Activated CD4-positive, alpha-beta T cell treated with anti-CD3 and anti-CD28 coated beads for 48 hours (primary cell): ENCODE measurements around the gene S100A12.
"Not testable (repeated sequence)": the region's sequence is repeated elsewhere in the genome, so short reads cannot be mapped to it uniquely, and the experiment has no call there.

Experiments
- DNase-seq: peaks from one replicate; pipeline ENCODE4 v3.0.0-alpha.2; 2020

The S100A12 gene

DNA sequence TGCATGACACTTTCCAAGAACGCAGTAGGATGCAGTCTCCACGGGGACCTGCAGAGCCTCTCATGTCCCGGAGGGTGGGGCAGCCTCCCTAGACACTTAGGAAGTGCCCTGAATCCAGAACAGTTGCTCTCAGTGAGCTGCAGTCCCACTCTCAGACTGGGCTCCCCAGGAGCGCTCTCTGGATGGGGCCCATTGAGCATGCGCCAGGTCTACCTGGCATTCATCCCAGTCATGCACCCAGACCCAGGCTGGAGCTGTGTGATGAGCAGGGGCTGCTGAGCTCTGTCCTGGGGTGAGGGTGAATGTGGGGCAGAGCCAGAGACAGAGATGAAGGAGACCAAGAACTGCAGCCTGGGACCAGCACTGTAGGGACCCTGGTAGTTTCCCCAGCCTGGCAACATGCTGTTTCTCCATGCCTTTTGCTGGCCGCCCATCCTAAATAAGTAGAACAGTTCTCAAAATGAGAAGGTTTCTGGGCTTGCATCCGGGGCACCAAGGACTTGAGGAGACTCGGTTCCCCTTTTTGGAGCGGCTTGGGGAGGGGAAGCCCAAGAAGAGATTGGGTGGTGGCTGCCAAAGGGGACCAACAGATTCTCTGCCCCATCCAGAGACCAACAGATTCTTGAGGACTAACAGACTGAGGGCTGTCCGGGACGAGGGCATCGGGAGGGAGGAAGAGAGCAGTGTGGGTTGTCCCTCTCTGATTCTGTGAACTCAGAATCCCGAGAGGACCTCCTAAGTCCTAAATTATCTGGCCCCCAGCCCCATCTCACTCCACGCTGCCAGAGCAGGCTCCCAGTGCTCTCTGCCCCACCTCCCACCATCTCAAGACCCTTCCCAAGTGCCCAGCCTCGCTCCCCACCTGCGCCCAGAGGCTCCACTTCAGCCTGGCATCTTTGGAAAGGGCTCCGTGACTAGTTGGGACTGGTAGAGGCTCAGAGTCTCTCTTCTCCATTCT is 25.8 kb downstream of the S100A12 start:
- no peak for DNase-seq

DNA sequence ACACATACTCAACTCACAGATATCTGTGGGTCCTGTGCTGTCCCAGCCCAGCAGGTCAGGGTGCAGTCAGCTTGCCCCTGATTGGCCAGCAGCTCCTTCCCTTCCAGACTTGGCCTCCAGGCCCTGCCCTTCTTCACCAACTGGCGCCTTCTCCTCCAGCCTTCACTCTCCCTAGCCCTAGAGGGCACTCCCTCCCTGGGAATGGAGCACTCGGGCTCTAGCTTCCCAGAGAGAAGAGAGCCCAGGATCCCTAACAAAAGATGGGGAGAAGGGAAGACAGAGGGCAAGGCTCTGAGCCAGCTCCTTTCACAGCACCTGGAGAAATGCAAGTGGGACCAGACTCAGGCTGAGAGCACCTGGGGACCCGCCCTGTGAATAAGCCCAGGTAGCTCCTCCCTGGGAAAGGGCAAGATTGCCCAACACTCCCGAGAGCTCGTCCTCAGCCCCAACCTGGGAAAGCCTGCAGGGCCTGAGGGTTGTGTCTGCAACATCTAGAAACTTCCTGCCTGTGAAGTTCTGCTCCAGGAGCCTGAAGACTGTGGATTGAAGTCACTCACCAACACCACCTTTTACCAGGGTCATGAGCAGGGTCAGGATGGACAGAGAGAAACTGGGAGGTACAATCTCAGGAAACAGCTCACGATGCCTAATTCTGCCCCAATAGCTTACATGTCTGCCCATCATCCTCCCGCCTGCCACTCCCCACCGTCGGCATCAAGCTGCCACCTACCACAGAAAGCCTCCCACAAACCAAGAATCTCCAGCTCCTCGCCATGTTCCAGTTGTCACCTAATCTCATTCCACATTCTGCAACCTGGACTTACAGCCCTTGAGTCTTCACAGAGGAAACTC is 26.7 kb downstream of the S100A12 start, which contains the start of gene PGLYRP4:
Gene PGLYRP4 (minus strand): TSS at position 331 of the 852 bp plus-strand sequence. CDS start 909 bp downstream, outside the sequence.
- no peak for DNase-seq

DNA sequence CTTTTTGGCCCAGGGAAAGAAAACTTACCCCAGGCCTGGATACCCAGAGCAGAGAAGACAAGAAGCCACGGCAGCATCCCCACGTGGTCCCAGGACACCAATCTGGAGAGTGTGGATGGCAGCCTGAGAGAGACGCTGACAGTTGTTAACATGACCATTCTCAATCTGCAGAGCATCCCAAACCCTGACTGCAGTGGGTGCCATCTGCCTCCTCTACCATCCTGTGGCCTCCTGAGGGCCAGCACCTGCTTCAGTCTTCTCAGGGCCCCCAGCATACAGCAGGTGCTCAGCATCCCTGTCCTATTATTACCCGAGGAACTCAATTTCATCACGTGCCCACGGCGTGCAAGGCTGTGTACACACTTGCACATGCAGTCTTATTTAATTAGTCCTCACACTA is 27.6 kb downstream of the S100A12 start:
- DNase-seq = no peak

DNA sequence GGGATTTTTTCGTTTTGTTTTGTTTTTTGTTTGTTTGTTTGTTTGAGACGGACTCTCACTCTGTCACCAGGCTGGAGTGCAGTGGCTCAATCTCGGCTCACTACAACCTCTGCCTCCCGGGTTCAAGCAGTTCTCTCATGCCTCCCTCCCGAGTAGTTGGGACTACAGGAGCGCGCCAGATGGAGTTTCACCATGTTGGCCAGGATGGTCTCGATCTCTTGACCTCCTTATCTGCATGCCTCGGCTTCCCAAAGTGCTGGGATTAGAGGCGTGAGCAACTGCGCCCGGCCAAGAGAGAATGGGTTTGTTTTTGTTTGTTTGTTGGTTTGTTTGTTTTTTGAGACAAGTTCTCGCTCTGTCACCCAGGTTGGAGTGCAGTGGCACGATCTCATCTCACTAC is 28.4 kb downstream of the S100A12 start:
- not testable (repeated sequence) for DNase-seq

DNA sequence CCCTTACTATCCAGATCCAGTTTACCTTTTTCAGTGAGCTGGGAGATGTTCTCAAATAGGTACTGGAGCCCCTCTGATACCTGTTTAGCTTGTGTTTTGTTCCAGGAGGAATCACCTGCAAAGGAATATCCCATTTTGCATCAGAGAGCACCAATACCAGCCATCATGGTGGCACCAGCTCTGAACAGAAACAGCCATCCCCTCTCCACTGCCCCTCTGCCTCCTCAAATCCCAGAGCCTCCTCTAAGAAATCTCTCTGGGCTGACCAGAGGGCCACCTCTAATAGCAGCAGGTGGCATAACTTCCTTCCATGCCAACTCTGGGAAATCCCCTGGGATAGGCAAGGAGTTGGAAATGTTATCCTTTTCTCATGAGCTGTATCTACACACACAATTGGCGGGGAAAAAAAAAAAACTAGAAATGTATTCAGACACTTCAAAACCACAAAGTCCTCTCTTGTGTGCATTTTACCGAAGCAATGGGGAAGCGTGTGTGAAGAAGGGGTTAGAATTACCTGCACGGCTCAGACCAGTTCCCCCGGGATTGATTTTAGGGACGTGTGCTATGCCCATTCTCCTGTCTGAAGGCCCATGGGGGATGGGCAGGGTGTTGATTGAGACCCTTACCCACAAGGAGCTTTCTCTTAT is 29.2 kb downstream of the S100A12 start:
- DNase-seq = no peak

DNA sequence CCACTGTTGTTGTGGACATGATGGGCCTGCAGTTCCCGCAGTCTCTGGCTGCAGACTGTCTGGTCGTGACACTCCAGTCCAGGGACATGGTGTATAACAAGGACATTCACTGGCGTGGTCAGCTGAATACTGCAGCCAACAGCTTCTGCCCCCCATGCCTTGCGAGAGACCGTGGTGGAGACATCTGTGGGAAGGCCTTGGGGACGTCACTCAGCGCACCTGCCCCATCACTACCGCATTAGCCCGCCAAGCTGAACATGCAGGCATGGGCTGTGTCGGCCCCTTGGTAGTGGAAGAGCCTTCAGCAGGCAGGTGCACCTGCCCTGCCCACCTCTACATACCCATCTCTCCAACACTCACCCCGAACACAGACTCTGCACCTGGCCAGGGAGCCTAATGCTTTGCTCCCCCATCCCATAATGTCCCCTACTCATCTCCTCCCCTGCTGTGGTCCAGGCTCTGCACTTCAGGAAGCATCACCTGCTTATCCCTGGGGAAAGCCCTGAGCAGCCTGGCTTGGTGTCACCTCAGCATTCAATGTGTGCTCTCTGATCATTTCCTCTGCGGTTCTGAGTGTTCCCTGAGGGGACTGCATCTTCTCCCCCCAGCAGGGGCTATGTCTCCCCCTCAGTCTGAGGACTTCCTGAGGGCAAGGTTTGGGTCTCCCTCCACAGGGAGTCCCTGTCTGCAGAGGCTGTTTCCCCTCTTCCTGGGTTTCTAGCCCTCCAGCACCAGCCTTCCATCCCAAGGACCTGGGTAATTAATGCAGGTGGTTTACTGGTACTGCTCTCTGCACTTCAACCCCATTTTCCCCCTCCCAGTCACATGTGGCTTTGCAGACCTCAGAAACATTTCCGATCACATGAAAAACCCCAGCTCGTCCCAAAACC is 30.0 kb downstream of the S100A12 start:
- no peak for DNase-seq

DNA sequence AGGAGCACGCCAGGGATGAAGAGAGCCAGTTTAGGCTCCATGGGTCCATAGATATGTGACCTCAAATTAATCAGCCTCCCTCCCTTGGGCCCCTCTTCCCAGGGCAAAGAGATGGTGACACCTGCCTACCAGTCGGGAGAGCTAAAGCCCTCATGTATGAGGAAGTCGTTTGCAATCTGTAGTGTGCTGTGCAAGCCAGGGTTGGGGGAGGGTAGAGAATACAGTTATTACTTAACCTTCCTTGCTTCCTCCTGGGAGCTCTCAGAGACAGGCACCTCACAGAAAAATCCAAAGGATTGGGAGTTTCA is 30.7 kb downstream of the S100A12 start:
- no peak for DNase-seq

DNA sequence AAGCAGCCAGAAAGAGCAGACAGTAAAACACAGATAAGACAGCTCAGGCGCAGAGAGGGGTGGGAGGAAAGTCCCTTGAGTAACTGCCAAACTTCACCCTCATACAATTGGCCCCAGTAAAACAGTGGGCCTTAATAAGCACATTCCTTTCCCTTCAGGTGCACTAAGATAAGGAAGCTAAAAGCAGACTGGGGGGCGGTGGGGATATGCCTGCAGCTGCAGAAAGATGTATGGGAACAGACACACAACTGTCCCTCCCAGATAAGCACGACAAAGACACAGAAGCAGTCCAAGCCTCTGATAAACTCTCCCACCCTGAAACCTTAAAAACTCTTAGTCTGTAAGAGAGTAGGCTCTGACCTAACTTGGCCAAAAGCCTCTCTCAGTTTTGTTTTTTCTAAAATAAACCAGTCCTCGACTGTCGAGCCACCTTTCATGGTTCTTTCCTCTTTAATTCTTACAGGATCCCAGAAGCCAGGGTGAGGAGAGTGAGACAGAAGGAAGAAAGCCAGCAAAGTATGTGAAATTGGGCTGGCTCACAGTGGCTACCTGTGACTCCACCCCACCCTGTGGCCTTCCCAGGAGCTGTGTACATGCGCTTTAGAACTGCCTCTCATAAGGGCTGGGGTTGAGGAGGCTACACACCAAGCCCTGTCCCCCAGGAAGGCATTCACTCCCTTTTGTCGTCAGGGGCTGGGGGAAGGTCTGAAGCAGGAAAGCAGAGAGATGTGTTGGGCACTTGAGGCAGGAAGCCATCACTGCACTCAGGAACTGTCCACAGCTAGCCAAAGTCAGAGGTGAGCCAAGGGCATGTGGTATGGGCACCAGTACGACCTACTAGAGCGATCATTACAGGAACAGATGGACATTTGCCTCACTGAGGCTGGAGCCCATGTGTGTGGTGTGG is 31.4 kb downstream of the S100A12 start:
- DNase-seq = no peak

DNA sequence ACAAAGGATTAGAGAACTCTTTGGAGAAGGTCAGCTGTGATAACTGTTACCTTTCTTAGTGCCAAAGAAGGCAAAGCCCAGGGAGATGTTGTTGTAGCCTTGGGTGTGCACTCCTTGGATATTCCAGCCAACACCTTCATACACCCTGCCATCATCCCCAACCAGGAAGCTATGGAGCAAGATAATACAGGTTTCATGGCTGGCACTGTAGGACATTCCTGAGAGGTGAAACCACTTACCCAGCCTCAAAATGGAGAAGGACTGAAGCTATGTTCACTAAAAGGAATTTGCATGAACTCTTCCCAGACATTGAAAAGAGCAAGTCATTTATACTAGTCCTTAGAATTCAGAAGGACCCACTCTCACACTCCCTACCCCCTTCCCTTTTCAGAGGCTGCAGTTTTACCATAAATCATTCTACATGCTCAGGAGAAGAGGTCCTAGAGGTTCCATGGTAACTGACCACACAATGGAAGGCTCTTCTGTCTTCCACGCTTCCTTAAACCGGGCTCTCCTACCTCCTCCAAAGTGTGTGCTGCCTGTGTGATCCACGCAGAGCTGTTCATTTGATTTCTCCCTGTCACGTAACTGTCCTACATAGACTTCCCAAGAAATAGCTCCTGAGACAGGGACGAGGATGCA is 32.3 kb downstream of the S100A12 start:
- no peak for DNase-seq

DNA sequence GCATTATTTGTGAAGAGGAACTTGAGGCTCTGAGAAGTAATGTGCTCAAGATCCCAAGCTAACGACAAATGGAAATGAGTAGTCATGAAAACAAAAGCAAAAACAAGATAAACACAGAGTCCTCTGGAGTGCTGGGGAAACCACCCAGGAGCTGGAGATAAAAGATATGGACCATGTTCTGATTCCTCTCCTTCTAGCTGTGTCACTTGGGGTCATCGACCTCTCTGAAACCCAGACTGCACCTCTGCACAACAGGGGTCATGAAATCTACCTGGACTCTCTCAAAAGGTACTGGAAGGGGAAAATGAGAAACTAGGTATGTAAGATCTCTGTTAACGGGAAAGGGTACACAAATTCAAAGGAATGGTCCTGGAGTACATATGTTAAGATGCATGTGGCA is 33.2 kb downstream of the S100A12 start:
- no peak for DNase-seq

DNA sequence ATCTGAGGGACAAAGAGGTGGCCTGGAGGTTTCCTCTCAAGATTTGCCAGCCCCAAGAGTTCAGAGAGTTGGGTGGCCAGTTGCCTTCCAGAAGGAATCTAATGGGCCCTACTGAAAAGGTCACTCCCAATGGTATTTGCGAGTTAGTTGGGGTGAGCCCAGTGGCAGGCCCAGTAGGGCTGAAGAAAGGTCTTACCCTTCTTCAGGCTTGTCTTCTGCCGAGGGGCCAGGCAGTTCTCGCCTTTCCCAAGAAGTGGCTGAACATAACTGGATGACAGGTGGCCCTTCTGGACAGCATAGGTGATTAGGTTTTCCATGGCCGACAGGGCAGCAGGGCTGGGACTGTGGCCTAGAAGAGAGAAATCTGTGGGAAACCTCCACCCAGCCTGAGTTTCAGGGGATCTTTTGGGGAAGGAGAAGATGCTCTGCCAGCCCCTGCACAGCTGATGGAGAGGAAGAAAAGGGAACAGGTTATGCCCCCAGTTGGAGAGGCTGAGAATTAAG is 33.9 kb downstream of the S100A12 start:
- DNase-seq = no peak

DNA sequence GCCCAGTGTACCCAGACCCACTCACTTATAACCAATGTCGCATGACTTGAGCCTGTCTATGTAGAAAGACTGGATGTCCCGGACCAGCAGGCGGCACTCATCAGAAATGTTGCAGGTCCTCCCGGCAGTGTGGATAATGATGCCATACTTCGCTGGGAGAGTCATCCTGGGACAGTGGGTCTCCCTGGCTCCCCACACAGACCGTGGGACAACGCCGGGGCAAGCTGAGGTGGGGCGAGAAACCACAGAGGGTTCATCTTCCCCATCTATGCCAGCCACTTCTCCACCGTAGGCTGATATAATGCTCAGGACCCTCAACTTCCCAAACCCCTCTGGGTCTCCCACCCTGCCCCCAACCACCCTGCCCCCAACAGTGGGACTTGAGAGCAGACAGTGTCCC is 35.1 kb downstream of the S100A12 start:
- DNase-seq = no peak

DNA sequence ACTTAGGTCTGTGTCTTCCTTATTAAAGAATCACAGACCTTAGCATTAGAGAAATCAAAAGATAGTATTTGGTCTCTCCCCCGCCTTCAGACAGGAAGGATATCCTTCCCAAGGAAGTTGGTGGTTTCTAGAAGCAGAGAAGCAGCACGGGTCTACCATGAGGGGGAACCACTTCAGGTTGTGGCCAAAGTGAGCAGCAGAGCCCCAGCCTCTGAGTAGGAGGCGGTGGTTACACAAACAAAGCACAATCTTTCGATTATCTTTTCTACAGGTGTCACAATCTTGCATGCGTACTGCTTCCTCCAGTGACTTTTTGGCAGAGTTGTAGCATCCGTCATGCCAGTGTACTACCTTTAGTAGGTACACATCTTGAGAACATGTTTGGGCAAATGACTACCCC is 35.6 kb downstream of the S100A12 start:
- DNase-seq = no peak

DNA sequence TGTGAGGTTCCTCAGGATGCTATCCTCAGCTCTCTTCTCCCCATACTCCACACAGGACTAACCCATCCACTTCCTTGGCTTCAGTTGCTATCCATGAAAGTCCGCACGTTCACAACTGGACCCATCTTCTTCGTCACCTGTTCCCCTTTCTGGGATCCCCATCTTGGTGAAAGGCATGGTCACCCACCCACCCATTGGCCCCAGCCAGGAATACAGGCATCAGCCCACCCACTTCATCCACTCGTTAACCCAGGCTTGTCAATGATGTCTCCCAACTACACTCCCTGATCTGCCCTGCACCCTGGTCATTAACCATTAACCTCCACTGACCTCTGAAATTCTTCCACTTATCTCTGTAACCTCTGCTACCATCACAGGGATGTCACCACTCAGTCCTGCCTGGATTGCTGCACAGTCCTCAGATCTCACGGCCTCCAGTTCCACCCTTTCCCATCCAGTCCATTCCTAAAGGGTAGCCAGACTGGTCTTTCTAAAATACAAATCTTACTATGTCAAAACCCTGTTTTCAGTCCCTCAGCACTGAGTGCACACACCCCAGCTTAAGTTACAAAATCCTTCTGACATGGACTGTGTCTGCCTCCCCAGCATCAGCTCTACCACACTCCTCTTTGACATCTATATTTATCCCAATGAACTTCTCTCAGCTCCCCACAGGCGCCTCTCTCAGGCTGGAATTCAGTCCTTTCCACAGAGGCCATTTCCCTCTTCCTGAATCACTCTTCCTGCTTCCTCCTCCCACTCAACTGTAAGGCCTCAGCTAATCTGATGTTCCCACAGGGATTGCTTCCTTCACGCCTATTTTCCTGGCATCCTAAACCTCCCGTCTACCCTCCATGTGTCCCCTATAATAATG is 37.2 kb downstream of the S100A12 start:
- DNase-seq = no peak

DNA sequence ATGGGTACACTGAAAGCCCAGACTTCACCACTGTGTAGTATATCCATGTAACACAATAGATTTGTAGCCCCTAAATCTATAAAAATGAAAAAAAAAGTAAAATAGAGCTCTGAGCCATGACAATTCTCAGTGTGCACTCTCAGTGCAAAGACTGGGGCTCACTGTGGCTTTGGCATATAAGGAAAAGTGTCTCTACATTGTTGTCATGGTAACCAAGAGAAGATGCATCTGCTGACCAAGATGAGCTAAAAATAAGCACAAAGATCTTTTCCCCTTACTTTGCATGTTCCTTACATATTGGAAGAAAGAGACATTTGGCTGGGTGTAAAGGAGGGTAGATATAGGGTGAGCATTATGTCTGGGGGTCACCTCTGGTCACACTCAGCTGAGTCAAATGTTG is 38.8 kb downstream of the S100A12 start:
- no peak for DNase-seq

DNA sequence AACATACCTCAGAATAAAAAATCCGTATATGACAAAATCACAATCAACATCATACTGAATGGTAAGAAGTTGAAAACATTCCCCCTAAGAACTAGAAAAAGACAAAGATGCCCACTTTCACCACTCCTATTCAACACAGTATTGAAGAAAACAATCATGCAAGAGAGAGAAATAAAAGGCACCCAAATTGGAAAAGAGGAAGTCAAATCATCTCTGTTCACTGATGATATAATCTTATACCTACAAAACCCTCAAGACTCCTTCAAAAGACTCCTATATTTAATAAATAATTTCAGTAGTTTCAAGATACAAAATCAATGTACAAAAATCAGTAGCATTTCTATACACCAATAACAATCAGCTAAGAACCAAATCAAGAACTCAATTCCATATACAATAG is 41.5 kb downstream of the S100A12 start:
- DNase-seq = no peak

DNA sequence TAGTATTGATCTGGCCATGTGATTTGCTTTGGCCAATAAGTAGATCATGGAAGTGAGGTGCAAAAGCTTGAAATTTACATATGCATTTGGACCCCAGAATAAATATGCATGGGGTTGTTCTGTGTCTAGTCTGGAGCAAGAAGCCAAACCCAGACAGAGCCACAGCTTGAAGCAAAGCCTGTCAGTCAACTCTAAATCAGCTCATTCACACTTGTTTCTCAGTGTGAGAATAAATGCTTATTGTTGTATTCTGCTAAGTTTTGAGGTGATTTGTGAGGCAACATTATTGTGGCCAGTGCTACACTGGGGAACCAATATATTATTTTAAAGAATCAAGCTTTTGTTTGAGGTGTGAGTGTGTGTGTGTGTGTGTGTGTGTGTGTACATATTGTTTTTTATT is 50.5 kb downstream of the S100A12 start:
- DNase-seq = no peak
